Retinal pigment epithelial cell (primary cell): ENCODE data around the gene THBS1.

Source experiments
- DNase-seq: peaks from one replicate; pipeline ENCODE4 v3.0.0-alpha.2; 2010; ENCODE audit warnings: low read depth
- H3K4me3 ChIP-seq: 2 replicates; pipeline ENCODE4 v1.5.1; 2011; ENCODE audit warnings: mild to moderate bottlenecking, low read length, control low read depth, moderate library complexity
- TF ChIP-seq, protein P1 (sequence below): conservative IDR thresholded peaks from 2 replicates; pipeline ENCODE4 v1.5.1; 2011; ENCODE audit warnings: low read depth, low read length, control low read depth, inconsistent platforms

THBS1 gene

DNA sequence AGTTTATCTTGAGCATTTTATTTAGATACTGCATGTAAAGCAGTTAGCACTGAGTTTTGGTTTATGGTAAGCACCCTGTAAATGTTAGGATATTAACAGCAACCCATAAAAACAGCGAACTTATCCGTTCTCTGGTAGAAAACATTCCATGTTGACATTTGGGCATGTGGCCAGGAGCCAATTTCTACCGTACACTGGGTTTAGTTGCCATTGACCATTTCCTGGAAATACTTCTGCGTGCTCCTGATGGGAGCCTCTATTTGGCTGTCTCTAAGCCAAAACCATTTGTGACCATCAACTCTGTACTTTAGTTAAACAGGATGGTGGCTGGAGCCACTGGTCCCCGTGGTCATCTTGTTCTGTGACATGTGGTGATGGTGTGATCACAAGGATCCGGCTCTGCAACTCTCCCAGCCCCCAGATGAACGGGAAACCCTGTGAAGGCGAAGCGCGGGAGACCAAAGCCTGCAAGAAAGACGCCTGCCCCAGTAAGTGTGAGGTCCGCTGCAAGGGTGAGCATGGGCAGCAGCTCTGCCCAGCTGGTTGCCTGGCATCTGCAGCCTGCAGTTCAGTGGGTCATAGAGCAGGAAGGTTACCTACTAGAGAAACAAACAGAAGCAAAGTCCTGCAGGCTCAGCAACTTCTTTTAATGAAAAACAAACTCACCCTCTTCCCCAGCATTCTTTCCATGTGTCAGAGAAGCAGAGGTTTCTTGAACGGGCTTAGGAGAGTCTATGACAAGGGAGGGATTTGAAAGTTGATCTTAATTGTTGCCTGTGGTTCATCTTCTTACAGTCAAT is 7.1 kb downstream of the THBS1 start:
- TF ChIP-seq, protein P1, sequence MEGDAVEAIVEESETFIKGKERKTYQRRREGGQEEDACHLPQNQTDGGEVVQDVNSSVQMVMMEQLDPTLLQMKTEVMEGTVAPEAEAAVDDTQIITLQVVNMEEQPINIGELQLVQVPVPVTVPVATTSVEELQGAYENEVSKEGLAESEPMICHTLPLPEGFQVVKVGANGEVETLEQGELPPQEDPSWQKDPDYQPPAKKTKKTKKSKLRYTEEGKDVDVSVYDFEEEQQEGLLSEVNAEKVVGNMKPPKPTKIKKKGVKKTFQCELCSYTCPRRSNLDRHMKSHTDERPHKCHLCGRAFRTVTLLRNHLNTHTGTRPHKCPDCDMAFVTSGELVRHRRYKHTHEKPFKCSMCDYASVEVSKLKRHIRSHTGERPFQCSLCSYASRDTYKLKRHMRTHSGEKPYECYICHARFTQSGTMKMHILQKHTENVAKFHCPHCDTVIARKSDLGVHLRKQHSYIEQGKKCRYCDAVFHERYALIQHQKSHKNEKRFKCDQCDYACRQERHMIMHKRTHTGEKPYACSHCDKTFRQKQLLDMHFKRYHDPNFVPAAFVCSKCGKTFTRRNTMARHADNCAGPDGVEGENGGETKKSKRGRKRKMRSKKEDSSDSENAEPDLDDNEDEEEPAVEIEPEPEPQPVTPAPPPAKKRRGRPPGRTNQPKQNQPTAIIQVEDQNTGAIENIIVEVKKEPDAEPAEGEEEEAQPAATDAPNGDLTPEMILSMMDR, result no peak
- no peak overlapping the region for H3K4me3 ChIP-seq
- no peak for DNase-seq

DNA sequence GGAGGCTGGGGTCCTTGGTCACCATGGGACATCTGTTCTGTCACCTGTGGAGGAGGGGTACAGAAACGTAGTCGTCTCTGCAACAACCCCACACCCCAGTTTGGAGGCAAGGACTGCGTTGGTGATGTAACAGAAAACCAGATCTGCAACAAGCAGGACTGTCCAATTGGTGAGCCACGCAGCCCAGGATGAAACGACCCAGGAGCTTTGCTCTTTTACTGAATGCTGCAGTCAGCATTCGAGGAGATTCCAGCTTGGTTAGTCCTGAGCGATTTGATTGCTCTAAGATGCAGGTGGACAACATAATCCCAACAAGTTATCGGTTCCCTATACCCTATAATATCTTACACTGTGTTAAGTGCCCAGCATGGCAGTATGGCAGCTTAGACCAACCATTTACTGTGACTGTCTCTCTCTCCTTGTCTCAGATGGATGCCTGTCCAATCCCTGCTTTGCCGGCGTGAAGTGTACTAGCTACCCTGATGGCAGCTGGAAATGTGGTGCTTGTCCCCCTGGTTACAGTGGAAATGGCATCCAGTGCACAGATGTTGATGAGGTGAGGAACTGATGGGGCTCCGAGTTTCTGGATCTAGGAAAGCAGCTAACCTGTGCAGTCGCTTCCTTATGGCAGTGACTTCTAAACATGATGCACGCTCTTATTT is 7.8 kb downstream of the THBS1 start:
- TF ChIP-seq, protein P1, result no peak
- DNase-seq, result no peak

DNA sequence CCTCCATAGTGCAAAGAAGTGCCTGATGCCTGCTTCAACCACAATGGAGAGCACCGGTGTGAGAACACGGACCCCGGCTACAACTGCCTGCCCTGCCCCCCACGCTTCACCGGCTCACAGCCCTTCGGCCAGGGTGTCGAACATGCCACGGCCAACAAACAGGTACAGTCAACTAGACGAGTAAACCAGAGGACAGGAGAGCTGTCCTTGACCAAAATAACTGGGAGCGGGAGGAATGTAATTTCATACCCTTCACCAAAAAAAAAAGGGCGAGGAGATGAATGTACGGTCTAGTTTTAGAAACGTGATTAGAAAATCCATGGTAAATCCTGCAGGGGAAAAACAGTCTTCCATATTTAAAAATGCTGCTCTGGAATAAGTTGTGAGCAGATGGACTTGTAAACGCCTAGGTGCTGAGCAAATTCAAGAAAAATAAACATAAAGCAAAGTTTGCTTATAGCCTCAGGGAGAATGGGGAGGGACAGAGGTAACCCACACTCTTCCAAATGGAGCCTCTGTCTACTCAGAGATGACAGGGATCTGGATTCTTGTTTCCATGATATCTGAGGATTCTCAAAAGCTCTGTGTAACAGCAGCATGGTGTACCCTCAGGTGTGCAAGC is 8.4 kb downstream of the THBS1 start:
- TF ChIP-seq, protein P1, result no peak
- H3K4me3 ChIP-seq, result no peak overlapping the region
- no peak for DNase-seq

More for the DNA sequence above, 7.8 kb downstream of the THBS1 start:
- H3K4me3 ChIP-seq, result no peak overlapping the region

DNA sequence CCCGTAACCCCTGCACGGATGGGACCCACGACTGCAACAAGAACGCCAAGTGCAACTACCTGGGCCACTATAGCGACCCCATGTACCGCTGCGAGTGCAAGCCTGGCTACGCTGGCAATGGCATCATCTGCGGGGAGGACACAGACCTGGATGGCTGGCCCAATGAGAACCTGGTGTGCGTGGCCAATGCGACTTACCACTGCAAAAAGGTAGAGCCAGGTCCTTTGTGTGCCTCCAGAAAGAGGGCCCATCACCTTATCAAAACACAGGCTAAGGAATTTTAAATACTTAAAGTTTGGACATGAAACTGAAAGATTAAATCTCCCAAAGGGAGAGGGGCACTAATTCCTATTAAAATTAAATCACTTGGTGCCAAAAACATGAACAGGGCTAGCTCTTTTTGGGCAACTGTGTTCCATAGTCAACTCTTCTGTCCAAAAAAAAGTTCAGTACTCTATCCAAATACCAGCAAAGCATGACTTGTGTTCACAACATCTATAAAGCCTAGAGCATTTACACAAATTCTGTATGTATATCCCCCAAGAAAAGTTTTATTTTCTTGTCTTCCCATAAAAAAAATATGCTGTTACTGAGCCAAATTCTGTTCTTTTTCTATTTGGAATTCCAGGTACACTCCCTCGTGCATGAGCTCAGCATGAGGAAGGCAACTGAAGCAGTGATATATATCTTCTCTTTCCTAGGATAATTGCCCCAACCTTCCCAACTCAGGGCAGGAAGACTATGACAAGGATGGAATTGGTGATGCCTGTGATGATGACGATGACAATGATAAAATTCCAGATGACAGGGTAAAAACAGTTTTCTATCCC is 9.2 kb downstream of the THBS1 start:
- TF ChIP-seq, protein P1, result no peak
- DNase-seq, result no peak
- no peak overlapping the region for H3K4me3 ChIP-seq

DNA sequence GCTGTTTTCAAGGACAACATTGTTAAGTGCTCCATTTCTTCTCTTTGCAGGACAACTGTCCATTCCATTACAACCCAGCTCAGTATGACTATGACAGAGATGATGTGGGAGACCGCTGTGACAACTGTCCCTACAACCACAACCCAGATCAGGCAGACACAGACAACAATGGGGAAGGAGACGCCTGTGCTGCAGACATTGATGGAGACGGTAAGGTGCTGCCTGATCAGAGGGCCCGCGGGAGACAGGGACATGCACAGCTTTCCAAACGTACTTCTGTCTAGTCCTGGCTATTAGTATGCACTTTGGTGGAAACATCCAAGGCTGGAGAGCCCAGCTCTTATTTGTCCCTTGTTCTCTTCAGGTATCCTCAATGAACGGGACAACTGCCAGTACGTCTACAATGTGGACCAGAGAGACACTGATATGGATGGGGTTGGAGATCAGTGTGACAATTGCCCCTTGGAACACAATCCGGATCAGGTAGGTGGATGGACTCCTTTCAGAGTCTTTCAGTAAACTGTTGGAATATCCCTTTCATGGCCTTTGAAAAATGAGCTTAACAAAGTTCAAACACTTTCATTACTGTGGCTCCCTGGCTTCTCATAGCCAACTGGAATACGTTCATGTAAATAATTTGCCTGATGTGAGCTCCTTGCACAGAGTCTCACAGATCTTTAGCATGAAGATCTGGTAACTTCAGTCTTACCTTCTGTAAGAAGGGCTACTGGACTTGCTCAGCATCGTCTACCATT is 10.4 kb downstream of the THBS1 start:
- TF ChIP-seq, protein P1, result no peak
- DNase-seq, result no peak
- no peak overlapping the region for H3K4me3 ChIP-seq

DNA sequence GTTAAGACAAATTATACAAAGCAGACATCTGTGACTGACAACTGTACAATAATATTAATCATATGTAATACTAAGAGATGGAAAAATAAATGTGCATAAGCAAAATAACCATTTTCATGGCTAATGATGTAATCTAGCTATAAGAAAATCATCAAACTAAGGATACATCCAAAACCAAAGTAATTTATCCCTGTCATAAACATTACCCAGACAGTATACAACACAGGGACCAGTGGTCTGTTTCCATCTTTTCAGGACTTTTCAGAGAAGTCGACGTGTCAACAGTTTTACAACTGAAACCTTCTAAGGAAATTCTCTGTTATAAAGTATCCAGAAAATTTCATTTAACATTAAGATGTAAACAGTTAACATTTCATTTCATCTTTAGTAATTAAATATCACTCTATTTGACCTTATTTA is 11.0 kb downstream of the THBS1 start:
- no peak overlapping the region for H3K4me3 ChIP-seq
- DNase-seq, result no peak
- TF ChIP-seq, protein P1, result no peak
